Right lobe of liver (tissue), 6 donors: ENCODE results near the gene ACACA. TPM values are rescaled to one million over a fixed set of nuclear protein-coding genes. Genes with fewer than 3 reads are reported as not detected.

Experiments used
- ATAC-seq, 4 donors: fragments of 200-7000 bp; cut with Tn5 transposase; one replicate each; pipeline ENCODE4 v1.9.1; 2020; ENCODE audit warnings: mild to moderate bottlenecking in 4 of 4, moderate library complexity in 4 of 4
- DNase-seq, 3 donors: peaks; one replicate each; pipeline ENCODE4 v3.0.0-alpha.2; 2020
- H3K27ac ChIP-seq, 3 donors: fragments of 200-600 bp; one replicate each; pipeline ENCODE4 v1.8.0; 2022
- H3K27me3 ChIP-seq, 2 donors: fragments of 200-600 bp; one replicate each; pipeline ENCODE4 v1.8.0; 2022
- H3K36me3 ChIP-seq, 4 donors: fragments of 200-600 bp; sonication (generic) in 1 of 4; one replicate each; pipeline versions ENCODE4 v1.5.1 to v1.8.0; 2017 to 2022; ENCODE audit warnings: control low read depth in 1 of 4
- H3K4me1 ChIP-seq, 4 donors: fragments of 200-600 bp; sonication (generic) in 1 of 4; one replicate each; pipeline versions ENCODE4 v1.5.1 to v1.8.0; 2017 to 2022; ENCODE audit warnings: control low read depth in 1 of 4
- H3K4me3 ChIP-seq, 3 donors: fragments of 200-600 bp; one replicate each; pipeline ENCODE4 v1.8.0; 2022
- H3K9me3 ChIP-seq, 4 donors: fragments of 200-600 bp; sonication (generic) in 1 of 4; one replicate each; pipeline versions ENCODE4 v1.5.1 to v1.8.0; 2017 to 2022; ENCODE audit warnings: control low read depth in 1 of 4
- CTCF ChIP-seq, 4 donors: fragments of 200-600 bp in 3 of 4; fragments of 450-650 bp in 1 of 4; IDR thresholded peaks; one replicate each; pipeline versions ENCODE4 v1.5.1 to v1.8.0; 2016 to 2022; ENCODE audit warnings: antibody characterized with exemption in 4 of 4, mild to moderate bottlenecking in 2 of 4
- POLR2A ChIP-seq: fragments of 450-650 bp; IDR thresholded peaks from one replicate; pipeline ENCODE4 v1.6.1; 2017; ENCODE audit warnings: antibody characterized with exemption, mild to moderate bottlenecking
- WGBS: methylation state at CpG from one replicate; pipeline ENCODE4 v1.1.6; 2018; ENCODE audit warnings: low coverage, low lambda C conversion rate; ENCODE audit not compliant: insufficient coverage; ENCODE audit errors: missing lambda C conversion rate; 5-methylcytosine and 5-hydroxymethylcytosine counted together
- intact Hi-C, 2 donors: fragments of 100-400 bp; cut with DNase I; formaldehyde crosslinking; loops; one replicate each; pipeline versions ENCODE4 v1.11.2 to v1.14.1; 2022
- total RNA-seq, 6 experiments: library from RNA; depleted of rRNA in 2 of 6; stranded (reverse); fragments of >200 nt in 2 of 6; fragmentation: NEBNext Ultra II Directional in 3 of 6; extraction: Animal tissue kit (Norgen Biotek cat#: 25700) in 3 of 6; gene quantifications; one replicate each; pipeline versions ENCODE4 v1.1.0 to v1.2.4, GENCODE V29; 2016 to 2023
- donor health status: DM: no; HTN: yes; CAD: no.
- donor health status: DM: no; HTN: no; CAD: no.
- donor health status: DM: no; HTN: no; CAD: no.
- donor health status: DM: no; HTN: yes; CAD: no.
- donor health status: DM: no; HTN: yes; CAD: no.

The ACACA gene
- total RNA-seq, 6 experiments from 2014 or later, result 14.6 to 56.4 (median 27.1) TPM

GRCh38 chr17:37327341-37328090, 79.1 kb downstream of the ACACA start:
- no peak for ATAC-seq
- 57% methylated on average over 5 of the region's 5 CpGs for WGBS

GRCh38 chr17:37322826-37323561, 83.6 kb downstream of the ACACA start:
- TF ChIP-seq CTCF (IDR thresholded peaks at IDR 0.05) (no peak), POLR2A (no peak)
- ATAC-seq (no peak), DNase-seq (no peak)
- no peaks in the 10 kb centered on the region for H3K9me3 ChIP-seq
- WGBS, result 94% methylated on average over 6 of the region's 7 CpGs
- no peak overlapping the region for H3K4me3 ChIP-seq
- H3K36me3 ChIP-seq, result peaks cover 0 to 20% (median 0%) of the 10 kb centered on the region in 4 donors
- intact Hi-C loops, result no loop called here
- no peak overlapping the region for H3K27ac ChIP-seq
- H3K4me1 ChIP-seq, result no peaks in the 10 kb centered on the region
- H3K27me3 ChIP-seq, result no peaks in the 10 kb centered on the region

More at GRCh38 chr17:37327341-37328090, 79.1 kb downstream of the ACACA start:
- H3K27ac ChIP-seq, result no peak overlapping the region
- peaks cover 0 to 42% (median 0%) of the 10 kb centered on the region in 4 donors for H3K36me3 ChIP-seq
- H3K4me3 ChIP-seq, result no peak overlapping the region
- DNase-seq, result no peak
- no peaks in the 10 kb centered on the region for H3K27me3 ChIP-seq
- TF ChIP-seq CTCF (IDR thresholded peaks at IDR 0.05) (no peak), POLR2A (no peak)
- no peaks in the 10 kb centered on the region for H3K9me3 ChIP-seq
- H3K4me1 ChIP-seq, result no peaks in the 10 kb centered on the region
- intact Hi-C loops, result no loop called here

- WGBS, result 100% methylated on average over 1 of the region's 1 CpG
- H3K36me3 ChIP-seq, result peaks cover 0 to 12% (median 0%) of the 10 kb centered on the region in 4 donors
- intact Hi-C loops, result no loop called here
- no peak for TF ChIP-seq POLR2A
- TF ChIP-seq CTCF (IDR thresholded peaks at IDR 0.05), result no peak
- DNase-seq (no peak), ATAC-seq (no peak)
- H3K9me3 ChIP-seq, result no peaks in the 10 kb centered on the region
- H3K27ac ChIP-seq, result no peak overlapping the region
- no peaks in the 10 kb centered on the region for H3K27me3 ChIP-seq
- no peak overlapping the region for H3K4me3 ChIP-seq
- H3K4me1 ChIP-seq, result no peaks in the 10 kb centered on the region
These were observed 84.5 kb downstream of the ACACA start for GRCh38 chr17:37322106-37322505.

- H3K9me3 ChIP-seq, result no peaks in the 10 kb centered on the region
- ATAC-seq (no peak), DNase-seq (no peak)
- H3K27me3 ChIP-seq, result no peaks in the 10 kb centered on the region
- H3K4me1 ChIP-seq, result no peaks in the 10 kb centered on the region
- no peak overlapping the region for H3K4me3 ChIP-seq
- no peaks in the 10 kb centered on the region for H3K36me3 ChIP-seq
- WGBS, result 77% methylated on average over 3 of the region's 3 CpGs
- intact Hi-C loops, result no loop called here
- no peak overlapping the region for H3K27ac ChIP-seq
- TF ChIP-seq POLR2A (no peak), CTCF (IDR thresholded peaks at IDR 0.05) (no peak)
These were observed 87.6 kb downstream of the ACACA start for GRCh38 chr17:37318931-37319594.
